Adrenal gland (tissue), 19 donors: ENCODE results near the gene PDZRN3. TPM values are rescaled to one million over a fixed set of nuclear protein-coding genes. Genes with fewer than 3 reads are reported as not detected.
A peak's percentile ranks its signal among the peaks of the same experiment; 100 is the strongest.

ENCODE experiments used
- DNase-seq, 7 donors: peaks; one replicate each; pipeline ENCODE4 v3.0.0-alpha.2; 2019 to 2020
- H3K27ac ChIP-seq, 5 donors: fragments of 200-600 bp; sonication (generic) in 4 of 5; 1 replicate in 3 of 5; 2 replicates in 2 of 5; pipeline versions ENCODE4 v1.5.1 to v1.8.0; 2016 to 2020; ENCODE audit warnings: mild to moderate bottlenecking in 1 of 5
- H3K27me3 ChIP-seq: fragments of 200-600 bp; 2 replicates; pipeline ENCODE4 v1.8.0; 2021
- H3K36me3 ChIP-seq, 2 donors: fragments of 200-600 bp; replicated peaks in 1 of 2; 1 replicate in 1 of 2; 2 replicates in 1 of 2; pipeline versions ENCODE4 v1.5.1 to v1.8.0; 2018 to 2022
- H3K4me1 ChIP-seq, 2 donors: fragments of 200-600 bp; replicated peaks in 1 of 2; 1 replicate in 1 of 2; 2 replicates in 1 of 2; pipeline versions ENCODE4 v1.5.1 to v1.8.0; 2018 to 2021
- H3K4me3 ChIP-seq, 4 donors: fragments of 200-600 bp; sonication (generic) in 3 of 4; one replicate each; pipeline ENCODE4 v1.5.1; 2016 to 2018
- H3K9me3 ChIP-seq, 3 donors: fragments of 200-600 bp; sonication (generic) in 1 of 3; replicated peaks in 1 of 3; 1 replicate in 2 of 3; 2 replicates in 1 of 3; pipeline versions ENCODE4 v1.5.1 to v1.8.0; 2016 to 2021
- CTCF ChIP-seq, 6 experiments: fragments of 450-650 bp in 4 of 6; fragments of 200-600 bp in 2 of 6; sonication (generic) in 1 of 6; IDR thresholded peaks; 1 replicate in 5 of 6; 2 replicates in 1 of 6; pipeline versions ENCODE4 v1.5.1 to v1.8.0; 2016 to 2021; ENCODE audit warnings: antibody characterized with exemption in 6 of 6, mild to moderate bottlenecking in 2 of 6, moderate library complexity in 1 of 6
- POLR2A ChIP-seq, 2 donors: fragments of 450-650 bp; IDR thresholded peaks; one replicate each; pipeline ENCODE4 v1.6.1; 2017; ENCODE audit warnings: antibody characterized with exemption in 2 of 2, mild to moderate bottlenecking in 2 of 2, moderate library complexity in 1 of 2
- WGBS, 4 donors: extraction: QIAGEN DNeasy Blood & Tissue Kit in 2 of 4; methylation state at CpG; one replicate each; pipeline versions ENCODE4 v1.1.5 to v1.1.7; 2013 to 2017; 5-methylcytosine and 5-hydroxymethylcytosine counted together
- intact Hi-C, 2 donors: fragments of 100-400 bp; cut with DNase I; formaldehyde crosslinking; loops; one replicate each; pipeline versions ENCODE4 v1.14.1 to v1.15.0; 2022 to 2023
- long read RNA-seq, 10 donors: library from polyadenylated mRNA in 3 of 10; unstranded in 2 of 10; stranded (forward) in 1 of 10; transcript quantifications; one replicate each; pipeline ENCODE4 v2.0.0 and lab custom pipeline, GENCODE V29; 2021 to 2026
- polyA plus RNA-seq, 3 donors: library from polyadenylated mRNA; stranded (reverse); fragments of 200-250 nt in 2 of 3; fragments of 350-450 nt in 1 of 3; fragmentation: Illumina TruSeq in 1 of 3; extraction: RNeasy Lipid Tissue Mini Kit (QIAGEN cat#74804) in 1 of 3; gene quantifications; one replicate each; pipeline ENCODE4 v1.2.3, GENCODE V29; 2013 to 2014
- total RNA-seq, 9 donors: library from RNA; depleted of rRNA in 4 of 9; stranded (reverse); fragments of >200 nt in 4 of 9; fragments of 120-200 nt in 1 of 9; fragmentation: NEBNext Ultra II Directional in 1 of 9; extraction: Animal tissue kit (Norgen Biotek cat#: 25700) in 1 of 9; gene quantifications; one replicate each; pipeline versions ENCODE4 v1.1.0 to v1.2.4, GENCODE V29; 2013 to 2023
- donor health status: healthy with polysubstance abuse.
- donor health status: Bipolar disorder and iron deficiency.
- donor health status: DM: yes; HTN: yes; CAD: no.
- donor health status: DM: no; HTN: no; CAD: no.
- donor health status: DM: no; HTN: no; CAD: no.
- donor health status: DM: yes; HTN: yes; CAD: no.

Gene PDZRN3
- total RNA-seq (100 to 1,000 TPM in 1 of 9 donors, 10 to 100 TPM in 8; 11.5 to 126 (median 69.8) TPM), polyA plus RNA-seq (10 to 100 TPM; 16.4 to 60.2 (median 32.2) TPM)
- long read RNA-seq, donor 1: 0 reads
- long read RNA-seq, donor 2, full-length matches to known transcripts: 2 of 2 reads
- long read RNA-seq, donor 2, partial matches to known transcripts: 0 of 2 reads
- long read RNA-seq, donor 2, other reads (novel, unspliced or antisense): 0 of 2 reads
- long read RNA-seq, donor 3, full-length matches to known transcripts: 1 of 1 reads
- long read RNA-seq, donor 3, partial matches to known transcripts: 0 of 1 reads
- long read RNA-seq, donor 3, other reads (novel, unspliced or antisense): 0 of 1 reads
- long read RNA-seq, donor 4, full-length matches to known transcripts: 3 of 7 reads
- long read RNA-seq, donor 4, partial matches to known transcripts: 3 of 7 reads
- long read RNA-seq, donor 4, other reads (novel, unspliced or antisense): 1 of 7 reads
- long read RNA-seq, donor 5, full-length matches to known transcripts: 159 of 180 reads
- long read RNA-seq, donor 5, partial matches to known transcripts: 11 of 180 reads
- long read RNA-seq, donor 5, other reads (novel, unspliced or antisense): 10 of 180 reads
- long read RNA-seq, donor 6, full-length matches to known transcripts: 2 of 7 reads
- long read RNA-seq, donor 6, partial matches to known transcripts: 4 of 7 reads
- long read RNA-seq, donor 6, other reads (novel, unspliced or antisense): 1 of 7 reads
- long read RNA-seq, donor 7, full-length matches to known transcripts: 2 of 2 reads
- long read RNA-seq, donor 7, partial matches to known transcripts: 0 of 2 reads
- long read RNA-seq, donor 7, other reads (novel, unspliced or antisense): 0 of 2 reads
- long read RNA-seq, donor 8, full-length matches to known transcripts: 11 of 18 reads
- long read RNA-seq, donor 8, partial matches to known transcripts: 7 of 18 reads
- long read RNA-seq, donor 8, other reads (novel, unspliced or antisense): 0 of 18 reads
- long read RNA-seq, donor 9, full-length matches to known transcripts: 2 of 2 reads
- long read RNA-seq, donor 9, partial matches to known transcripts: 0 of 2 reads
- long read RNA-seq, donor 9, other reads (novel, unspliced or antisense): 0 of 2 reads
- long read RNA-seq, donor 10, partial matches to known transcripts: 0 of 1 reads
- long read RNA-seq, donor 10, other reads (novel, unspliced or antisense): 0 of 1 reads

- Histone ChIP-seq H3K9me3 (no peaks in the 10 kb centered on the region), H3K36me3 (no peaks in the 10 kb centered on the region), H3K4me1 (peaks cover 9 to 24% of the 10 kb centered on the region in 2 donors), H3K4me3 (peak within 1 kb of the TSS; percentile 7 to 70 (median 56)), H3K27ac (peak within 1 kb of the TSS; percentile 26 to 86 (median 72)), H3K27me3 (no peaks in the 10 kb centered on the region)
- TF ChIP-seq CTCF (IDR thresholded peaks at IDR 0.05) (peak in 1 of 6 experiments; percentile 28), POLR2A (IDR thresholded peaks at IDR 0.05) (peak in 1 of 2 donors; percentile 81)
- 0 to 3% (median 2%) methylated on average over 23 to 55 of the region's 55 CpGs for WGBS, 4 donors
- DNase-seq: peak; percentile 58 to 79 (median 74)
- intact Hi-C loops: loop anchor here (5.0 to 10.0 kb wide), 2 partner anchors 110 to 222 kb away; no protein-coding TSS in a partner anchor
Observed at GRCh38 chr3:73624821-73625665, at the start of gene PDZRN3. Gene PDZRN3 (minus strand): TSS chr3:73624941.

GRCh38 chr3:73674280-73674679 is 49.5 kb upstream of the PDZRN3 start:
- peak in 5 of 7 donors; percentile 23 to 55 (median 46) for DNase-seq
- H3K27me3 ChIP-seq: no peaks in the 10 kb centered on the region
- peak overlapping the region in 1 of 5 donors; percentile 57 for H3K27ac ChIP-seq
- WGBS, 4 donors: 34 to 48% (median 37%) methylated on average over 5 of the region's 5 CpGs
- peaks cover 1 to 8% of the 10 kb centered on the region in 2 donors for H3K4me1 ChIP-seq
- no peak for TF ChIP-seq POLR2A (IDR thresholded peaks at IDR 0.05)
- TF ChIP-seq CTCF (IDR thresholded peaks at IDR 0.05): no peak
- intact Hi-C loops: no loop called here
- no peaks in the 10 kb centered on the region for H3K36me3 ChIP-seq
- H3K4me3 ChIP-seq: no peak overlapping the region
- H3K9me3 ChIP-seq: no peaks in the 10 kb centered on the region

GRCh38 chr3:73669260-73669659 is 44.5 kb upstream of the PDZRN3 start:
- TF ChIP-seq POLR2A (IDR thresholded peaks at IDR 0.05) (no peak), CTCF (IDR thresholded peaks at IDR 0.05) (no peak)
- peak in 3 of 7 donors; percentile 26 to 40 (median 33) for DNase-seq
- intact Hi-C loops: no loop called here
- Histone ChIP-seq H3K9me3 (no peaks in the 10 kb centered on the region), H3K4me1 (peaks cover 15 to 20% of the 10 kb centered on the region in 2 donors), H3K36me3 (no peaks in the 10 kb centered on the region), H3K4me3 (no peak overlapping the region), H3K27ac (peak overlapping the region in 2 of 5 donors; percentile 22 to 74), H3K27me3 (no peaks in the 10 kb centered on the region)
- WGBS, 4 donors: 37 to 44% (median 42%) methylated on average over 3 of the region's 3 CpGs
